Limb (tissue), 2 donors: ENCODE results near the gene COL18A1.
A peak's percentile ranks its signal among the peaks of the same experiment; 100 is the strongest.
"Not testable (repeated sequence)": the region's sequence is repeated elsewhere in the genome, so short reads cannot be mapped to it uniquely, and the experiment has no call there.

Source experiments
- DNase-seq, 2 donors: peaks; one replicate each; pipeline ENCODE4 v3.0.0-alpha.2; 2016; ENCODE audit errors: extremely low spot score in 2 of 2

Gene COL18A1

GRCh38 chr21:45556645-45557615 is 152.0 kb downstream of the COL18A1 start:
- DNase-seq, result peak in 1 of 2 donors; percentile 43

- peak in 1 of 2 donors; percentile 26 for DNase-seq
These were observed 152.7 kb downstream of the COL18A1 start for GRCh38 chr21:45557616-45558043.

GRCh38 chr21:45558044-45558721 is 153.2 kb downstream of the COL18A1 start:
- peak in 1 of 2 donors; percentile 22 for DNase-seq

GRCh38 chr21:45559216-45560105 is 154.5 kb downstream of the COL18A1 start:
- peak in 1 of 2 donors; percentile 16 for DNase-seq

- DNase-seq, result peak in 1 of 2 donors; percentile 19
These were observed 155.4 kb downstream of the COL18A1 start for GRCh38 chr21:45560106-45561021.

- DNase-seq, result not testable (repeated sequence)
These were observed 156.3 kb downstream of the COL18A1 start for GRCh38 chr21:45561241-45561640.

GRCh38 chr21:45562402-45562801 is 157.4 kb downstream of the COL18A1 start:
- peak in 1 of 2 donors; percentile 18 for DNase-seq

- DNase-seq, result peak in 1 of 2 donors; percentile 17
These were observed 158.0 kb downstream of the COL18A1 start for GRCh38 chr21:45562965-45563364.
